NCI-H226 (cell line): ENCODE measurements around the gene SFXN1.

Experiments used
- DNase-seq: peaks from one replicate; pipeline ENCODE4 v3.0.0-alpha.2; 2015

The SFXN1 gene

GRCh38 chr5:175466700-175467318 lies 11.6 kb upstream of the SFXN1 start:
- DNase-seq: no peak

- no peak for DNase-seq
Observed at GRCh38 chr5:175467983-175468690, 10.2 kb upstream of the SFXN1 start.

- DNase-seq: no peak
Observed at GRCh38 chr5:175468892-175469291, 9.5 kb upstream of the SFXN1 start.

- DNase-seq: no peak
Observed at GRCh38 chr5:175469916-175470315, 8.4 kb upstream of the SFXN1 start.

- DNase-seq: no peak
Observed at GRCh38 chr5:175470781-175471180, 7.6 kb upstream of the SFXN1 start.

- no peak for DNase-seq
Observed at GRCh38 chr5:175471196-175471595, 7.2 kb upstream of the SFXN1 start.

- DNase-seq: no peak
Observed at GRCh38 chr5:175471628-175472027, 6.7 kb upstream of the SFXN1 start.

- no peak for DNase-seq
Observed at GRCh38 chr5:175472378-175472777, 6.0 kb upstream of the SFXN1 start.

- no peak for DNase-seq
Observed at GRCh38 chr5:175475248-175475647, 3.1 kb upstream of the SFXN1 start.

GRCh38 chr5:175477440-175477839 lies 920 bp upstream of the SFXN1 start:
- no peak for DNase-seq

GRCh38 chr5:175478008-175478383 lies 364 bp upstream of the SFXN1 start:
- no peak for DNase-seq

- DNase-seq: no peak
Observed at GRCh38 chr5:175479125-175479881, 943 bp downstream of the SFXN1 start.

- no peak for DNase-seq
Observed at GRCh38 chr5:175483337-175483736, 5.0 kb downstream of the SFXN1 start.

- DNase-seq: no peak
Observed at GRCh38 chr5:175484322-175484721, 6.0 kb downstream of the SFXN1 start.

GRCh38 chr5:175484829-175485228 lies 6.5 kb downstream of the SFXN1 start:
- DNase-seq: no peak

GRCh38 chr5:175485631-175486030 lies 7.3 kb downstream of the SFXN1 start:
- DNase-seq: no peak

GRCh38 chr5:175487514-175488222 lies 9.3 kb downstream of the SFXN1 start:
- DNase-seq: no peak

GRCh38 chr5:175489693-175490443 lies 11.5 kb downstream of the SFXN1 start:
- no peak for DNase-seq

- DNase-seq: no peak
Observed at GRCh38 chr5:175491223-175491622, 12.9 kb downstream of the SFXN1 start.

- no peak for DNase-seq
Observed at GRCh38 chr5:175493260-175493659, 14.9 kb downstream of the SFXN1 start.

- DNase-seq: no peak
Observed at GRCh38 chr5:175493726-175494125, 15.4 kb downstream of the SFXN1 start.
